Nephron (organoid): ENCODE results near the gene ANKRD24.
"Not testable (repeated sequence)": the region's sequence is repeated elsewhere in the genome, so short reads cannot be mapped to it uniquely, and the experiment has no call there.

Experiments used
- H3K27ac Mint-ChIP-seq, 3 experiments: 2 replicates each; pipeline ENCODE4 v1.8.0; 2020; ENCODE audit warnings: mixed read lengths in 3 of 3, mild to moderate bottlenecking in 2 of 3, moderate library complexity in 1 of 3
- H3K27me3 Mint-ChIP-seq: 2 replicates; pipeline ENCODE4 v1.8.0; 2021; ENCODE audit warnings: low read depth, mild to moderate bottlenecking, moderate library complexity, mixed read lengths
- H3K36me3 Mint-ChIP-seq: 2 replicates; pipeline ENCODE4 v1.8.0; 2020; ENCODE audit warnings: low read depth, mixed read lengths
- H3K4me1 Mint-ChIP-seq: 2 replicates; pipeline ENCODE4 v1.8.0; 2020; ENCODE audit warnings: mixed read lengths
- H3K4me3 Mint-ChIP-seq, 3 experiments: 2 replicates each; pipeline ENCODE4 v1.8.0; 2020; ENCODE audit warnings: mild to moderate bottlenecking in 3 of 3, mixed read lengths in 3 of 3, moderate library complexity in 2 of 3
- H3K9me3 Mint-ChIP-seq: 2 replicates; pipeline ENCODE4 v1.8.0; 2020; ENCODE audit warnings: mixed read lengths
- TF ChIP-seq, protein P1 (sequence below), 3 experiments: fragments of 200-600 bp; sonication (generic); IDR thresholded peaks; one replicate each; pipeline ENCODE4 v1.5.0; 2021; ENCODE audit warnings: antibody characterized with exemption in 3 of 3; ENCODE audit not compliant: unreplicated experiment in 3 of 3

ANKRD24 gene

DNA sequence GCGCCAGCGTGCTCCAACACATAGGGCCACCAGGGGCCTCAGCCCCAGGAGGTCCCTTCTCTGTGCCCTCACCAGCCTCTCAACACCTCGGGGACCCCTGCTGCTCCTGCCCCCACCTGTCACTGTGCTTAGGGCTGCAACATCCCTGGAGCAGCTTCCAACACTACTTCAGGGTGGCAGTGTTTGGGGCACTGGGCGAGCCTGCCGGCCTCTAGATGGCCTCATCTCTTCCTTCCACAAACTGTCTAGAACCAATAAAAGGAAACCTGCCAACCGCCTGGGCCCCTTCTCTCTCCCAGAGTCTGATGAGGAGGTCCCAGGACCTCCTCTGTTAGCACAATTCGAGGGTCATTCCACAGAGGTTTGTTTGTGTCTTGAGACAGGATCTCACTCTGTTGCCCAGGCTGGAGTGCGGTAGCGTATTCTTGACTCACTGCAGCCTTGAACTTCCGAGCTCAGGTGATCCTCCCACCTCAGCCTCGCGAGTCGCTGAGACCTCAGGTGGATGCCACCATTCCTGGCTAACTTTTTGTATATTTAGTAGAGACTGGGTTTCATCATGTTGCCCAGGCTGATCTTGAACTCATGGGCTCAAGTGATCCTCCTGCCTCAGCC, 86.4 kb downstream of the ANKRD24 start:
- no peaks in the 10 kb centered on the region for H3K27me3 Mint-ChIP-seq
- H3K4me1 Mint-ChIP-seq: no peaks in the 10 kb centered on the region
- no peaks in the 10 kb centered on the region for H3K9me3 Mint-ChIP-seq
- TF ChIP-seq, protein P1, sequence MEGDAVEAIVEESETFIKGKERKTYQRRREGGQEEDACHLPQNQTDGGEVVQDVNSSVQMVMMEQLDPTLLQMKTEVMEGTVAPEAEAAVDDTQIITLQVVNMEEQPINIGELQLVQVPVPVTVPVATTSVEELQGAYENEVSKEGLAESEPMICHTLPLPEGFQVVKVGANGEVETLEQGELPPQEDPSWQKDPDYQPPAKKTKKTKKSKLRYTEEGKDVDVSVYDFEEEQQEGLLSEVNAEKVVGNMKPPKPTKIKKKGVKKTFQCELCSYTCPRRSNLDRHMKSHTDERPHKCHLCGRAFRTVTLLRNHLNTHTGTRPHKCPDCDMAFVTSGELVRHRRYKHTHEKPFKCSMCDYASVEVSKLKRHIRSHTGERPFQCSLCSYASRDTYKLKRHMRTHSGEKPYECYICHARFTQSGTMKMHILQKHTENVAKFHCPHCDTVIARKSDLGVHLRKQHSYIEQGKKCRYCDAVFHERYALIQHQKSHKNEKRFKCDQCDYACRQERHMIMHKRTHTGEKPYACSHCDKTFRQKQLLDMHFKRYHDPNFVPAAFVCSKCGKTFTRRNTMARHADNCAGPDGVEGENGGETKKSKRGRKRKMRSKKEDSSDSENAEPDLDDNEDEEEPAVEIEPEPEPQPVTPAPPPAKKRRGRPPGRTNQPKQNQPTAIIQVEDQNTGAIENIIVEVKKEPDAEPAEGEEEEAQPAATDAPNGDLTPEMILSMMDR (IDR thresholded peaks at IDR 0.05; ENCODE audit: unreplicated experiment in 3 of 3): no peak
- H3K4me3 Mint-ChIP-seq: no peak overlapping the region
- peaks cover 33% of the 10 kb centered on the region for H3K36me3 Mint-ChIP-seq
- H3K27ac Mint-ChIP-seq: no peak overlapping the region

DNA sequence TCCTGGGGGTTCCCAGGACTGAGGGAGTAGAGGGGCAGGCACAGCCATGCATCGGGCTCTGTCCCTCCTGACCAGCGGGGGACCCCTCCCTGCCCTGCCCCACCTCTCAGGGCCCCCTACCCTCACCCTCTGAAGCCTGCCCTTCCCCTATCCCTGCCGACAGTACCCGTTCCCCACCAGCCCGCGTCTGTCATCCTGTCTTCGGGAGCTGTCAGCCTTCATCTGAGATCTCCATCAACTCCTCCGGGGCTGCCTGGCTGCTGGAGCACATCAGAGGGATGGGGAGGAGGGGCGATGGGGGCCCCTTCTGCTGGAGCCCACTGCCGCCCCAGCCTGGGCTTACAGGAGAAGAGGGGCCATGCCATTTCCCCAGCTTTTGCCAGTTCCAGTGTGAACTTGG, 90.4 kb downstream of the ANKRD24 start:
- H3K4me1 Mint-ChIP-seq: peaks cover 5% of the 10 kb centered on the region
- H3K27me3 Mint-ChIP-seq: peaks cover 5% of the 10 kb centered on the region
- no peak overlapping the region for H3K4me3 Mint-ChIP-seq
- H3K9me3 Mint-ChIP-seq: no peaks in the 10 kb centered on the region
- TF ChIP-seq, protein P1 (IDR thresholded peaks at IDR 0.05; ENCODE audit: unreplicated experiment in 3 of 3): no peak
- H3K36me3 Mint-ChIP-seq: peaks cover 10% of the 10 kb centered on the region
- no peak overlapping the region for H3K27ac Mint-ChIP-seq

DNA sequence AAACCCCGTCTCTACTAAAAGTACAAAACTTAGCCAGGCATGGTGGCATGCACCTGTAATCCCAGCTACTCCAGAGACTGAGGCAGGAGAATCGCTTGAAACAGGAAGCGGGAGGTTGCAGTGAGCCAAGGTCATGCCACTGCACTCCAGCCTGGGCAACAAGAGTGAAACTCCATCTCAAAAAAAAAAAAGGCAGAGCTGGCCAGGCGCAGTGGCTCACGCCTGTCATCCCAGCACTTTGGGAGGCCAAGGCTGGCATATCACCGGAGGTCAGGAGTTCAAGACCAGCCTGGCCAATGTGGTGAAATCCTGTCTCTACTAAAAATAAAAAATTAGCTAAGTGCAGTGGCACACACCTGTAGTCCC, 91.8 kb downstream of the ANKRD24 start:
- peaks cover 15% of the 10 kb centered on the region for H3K27me3 Mint-ChIP-seq
- H3K36me3 Mint-ChIP-seq, H3K9me3 Mint-ChIP-seq: not testable (repeated sequence)

More for the DNA sequence above, 91.8 kb downstream of the ANKRD24 start:
- not testable (repeated sequence) for H3K4me3 Mint-ChIP-seq, H3K4me1 Mint-ChIP-seq, H3K27ac Mint-ChIP-seq
